Endothelial cell of umbilical vein (primary cell): Measurements from ENCODE around the gene ZNF442. TPM values are rescaled to one million over a fixed set of nuclear protein-coding genes. Genes with fewer than 3 reads are reported as not detected.

Experiments
- BruUV-seq: library from RNA; stranded (reverse); fragments of 400-500 nt; replicated peaks from 2 replicates; lab custom pipeline; 2021; lab: Mats Ljungman, UMichigan
- CTCF ChIA-PET: fragments of 300-600, 350-600 bp; sonication (Branson Sonifier 250); formaldehyde crosslinking; loops from one replicate; lab custom pipeline; 2021; ENCODE audit warnings: antibody characterized with exemption, inconsistent platforms; lab: Charles Lee
- POLR2A ChIA-PET: fragments of 300-600, 350-600 bp; sonication (Branson Sonifier 250); formaldehyde crosslinking; loops from one replicate; lab custom pipeline; 2021; ENCODE audit warnings: antibody characterized with exemption, inconsistent platforms; lab: Charles Lee
- DNase-seq: peaks from one replicate; pipeline ENCODE4 v3.0.0-alpha.2; 2011; ENCODE audit warnings: low read depth, low spot score
- FAIRE-seq: peaks from 2 replicates; lab custom pipeline; 2011; peaks lifted over from hg19 to GRCh38; lab: Jason Lieb, UNC
- H2AFZ ChIP-seq: 2 replicates; pipeline ENCODE4 v1.6.0; 2012; ENCODE audit warnings: low read depth, low read length, control low read depth, inconsistent platforms
- H3K27ac ChIP-seq: 2 replicates; pipeline ENCODE4 v1.5.1; 2011; ENCODE audit warnings: low read depth, mild to moderate bottlenecking, control low read depth, low read length, moderate library complexity; ENCODE audit not compliant: insufficient read depth
- H3K27me3 ChIP-seq, 2 experiments: 2 replicates each; pipeline versions ENCODE4 v1.6.0 to v1.6.1; 2011; ENCODE audit warnings: low read length in 2 of 2, mixed read lengths in 1 of 2; ENCODE audit not compliant: control insufficient read depth in 2 of 2, insufficient read depth in 2 of 2
- H3K36me3 ChIP-seq, 2 experiments: 2 replicates in 1 of 2; 3 replicates in 1 of 2; pipeline ENCODE4 v1.5.1; 2011; ENCODE audit warnings: low read length in 2 of 2, mild to moderate bottlenecking in 1 of 2, moderate library complexity in 1 of 2; ENCODE audit not compliant: control insufficient read depth in 2 of 2, insufficient read depth in 2 of 2; ENCODE audit errors: extremely low read depth in 1 of 2
- H3K4me1 ChIP-seq: 3 replicates; pipeline ENCODE4 v1.5.1; 2011; ENCODE audit warnings: mild to moderate bottlenecking, low read length; ENCODE audit not compliant: control insufficient read depth, insufficient read depth; ENCODE audit errors: extremely low read depth
- H3K4me2 ChIP-seq: 2 replicates; pipeline ENCODE4 v1.6.1; 2011; ENCODE audit warnings: low read length, control low read depth, mixed read lengths; ENCODE audit not compliant: insufficient read depth
- H3K4me3 ChIP-seq, 3 experiments: fragments of 200-600 bp in 1 of 3; sonication (generic), shearing (Covaris generic) in 1 of 3; replicated peaks in 1 of 3; 2 replicates each; pipeline ENCODE4 v1.5.1; 2011 to 2016; ENCODE audit warnings: control low read depth in 3 of 3, low read length in 3 of 3, mild to moderate bottlenecking in 2 of 3, inconsistent platforms in 1 of 3, low read depth in 1 of 3, moderate library complexity in 1 of 3; ENCODE audit not compliant: insufficient read depth in 1 of 3
- H3K79me2 ChIP-seq: 2 replicates; pipeline ENCODE4 v1.6.0; 2012; ENCODE audit warnings: low read length, inconsistent platforms; ENCODE audit not compliant: control insufficient read depth, insufficient read depth
- H3K9ac ChIP-seq: replicated peaks from 2 replicates; pipeline ENCODE3; 2011; ENCODE audit warnings: low read length, control low read depth; ENCODE audit not compliant: insufficient read depth; ENCODE audit errors: extremely low read depth
- H3K9me1 ChIP-seq: replicated peaks from 3 replicates; pipeline ENCODE4 v1.6.0; 2011; ENCODE audit warnings: mild to moderate bottlenecking, low read length; ENCODE audit not compliant: control insufficient read depth, insufficient read depth; ENCODE audit errors: extremely low read depth
- H3K9me3 ChIP-seq: replicated peaks from 2 replicates; pipeline ENCODE4 v1.5.1; 2012; ENCODE audit warnings: low read length, inconsistent platforms; ENCODE audit not compliant: control insufficient read depth, insufficient read depth
- H4K20me1 ChIP-seq: replicated peaks from 2 replicates; pipeline ENCODE3; 2011; ENCODE audit warnings: mild to moderate bottlenecking, low read length; ENCODE audit not compliant: control insufficient read depth, insufficient read depth; ENCODE audit errors: extremely low read depth
- CTCF ChIP-seq, 2 donors: IDR thresholded peaks; 1 replicate in 1 of 2; 2 replicates in 1 of 2; pipeline ENCODE4 v1.5.1; 2011; ENCODE audit warnings: low read length in 2 of 2, mild to moderate bottlenecking in 2 of 2, moderate library complexity in 2 of 2, control low read depth in 1 of 2, inconsistent platforms in 1 of 2, low read depth in 1 of 2; ENCODE audit not compliant: insufficient read depth in 1 of 2; ENCODE audit errors: extremely low read depth in 1 of 2
- EZH2 ChIP-seq: IDR thresholded peaks from 2 replicates; pipeline ENCODE4 v1.6.1; 2012; ENCODE audit warnings: borderline replicate concordance, low read depth, mild to moderate bottlenecking, moderate library complexity, low read length, inconsistent platforms; ENCODE audit not compliant: severe bottlenecking
- FOS ChIP-seq: IDR thresholded peaks from 2 replicates; pipeline ENCODE4 v1.6.1; 2011; ENCODE audit warnings: mild to moderate bottlenecking, low read length, moderate library complexity, borderline replicate concordance; ENCODE audit not compliant: insufficient read depth
- GATA2 ChIP-seq: IDR thresholded peaks from 2 replicates; pipeline ENCODE4 v1.7.0; 2011; ENCODE audit warnings: low read depth, mild to moderate bottlenecking, moderate library complexity, mixed read lengths, low read length; ENCODE audit not compliant: insufficient read length, insufficient read depth
- JUN ChIP-seq: IDR thresholded peaks from 2 replicates; pipeline ENCODE4 v1.6.1; 2011; ENCODE audit warnings: borderline replicate concordance, low read depth; ENCODE audit not compliant: insufficient read length, insufficient read depth
- MAX ChIP-seq: IDR thresholded peaks from 2 replicates; pipeline ENCODE4 v1.6.1; 2011; ENCODE audit not compliant: insufficient read depth, insufficient read length
- MYC ChIP-seq: IDR thresholded peaks from one replicate; pipeline ENCODE4 v1.6.1; 2011; ENCODE audit warnings: mild to moderate bottlenecking, low read depth, low read length
- POLR2A ChIP-seq: IDR thresholded peaks from 2 replicates; pipeline ENCODE4 v1.6.1; 2012; ENCODE audit warnings: low read depth, mild to moderate bottlenecking, control low read depth, low read length
- POLR2AphosphoS5 ChIP-seq: IDR thresholded peaks from 2 replicates; pipeline ENCODE4 v1.6.1; 2012; ENCODE audit warnings: low read depth, mild to moderate bottlenecking, control low read depth, low read length, moderate library complexity; ENCODE audit not compliant: insufficient read depth
- dilution Hi-C: fragments of 300-500 bp; cut with MboI; formaldehyde crosslinking; loops from one replicate; pipeline ENCODE4 v1.15.0; 2019; ENCODE audit warnings: low sequenced_read_pairs; ENCODE audit not compliant: extremely low pct_ligation_motif_present
- intact Hi-C: fragments of 100-400 bp; cut with micrococcal nuclease; formaldehyde crosslinking; loops from one replicate; pipeline ENCODE4 v1.10.0; 2022
- polyA plus RNA-seq, 4 experiments: library from polyadenylated mRNA; depleted of rRNA in 3 of 4; stranded (reverse) in 3 of 4; unstranded in 1 of 4; fragments of >200 nt; gene quantifications; 2 replicates each; pipeline versions ENCODE4 v1.2.1 to v1.2.3, GENCODE V29; 2011 to 2012; ENCODE audit warnings: missing spikeins in 1 of 4
- total RNA-seq: library from RNA; stranded (reverse); gene quantifications from 2 replicates; pipeline ENCODE4 v1.2.3, GENCODE V29; 2021

Gene ZNF442
- total and polyA plus RNA-seq, 2 donors (not counting 3 experiments of a cell fraction or from before 2014, with no cell fraction given), result 0.21 to 0.93 TPM

- H3K79me2 ChIP-seq, result no peaks in the 10 kb centered on the region
- BruUV-seq, result no TSS peak
- no peak overlapping the region for H3K4me2 ChIP-seq
- no peak overlapping the region for H3K9ac ChIP-seq
- H3K27ac ChIP-seq, result no peak overlapping the region
- H2AFZ ChIP-seq, result no peak overlapping the region
- DNase-seq (no peak), FAIRE-seq (no peak)
- H3K4me3 ChIP-seq, result no peak overlapping the region
- no peaks in the 10 kb centered on the region for H4K20me1 ChIP-seq
- H3K36me3 ChIP-seq, result no peaks in the 10 kb centered on the region
- dilution Hi-C loops (no loop called here), intact Hi-C loops (no loop called here)
- TF ChIP-seq FOS, result no peak
- no peak for TF ChIP-seq MAX
- TF ChIP-seq EZH2, result no peak
- no peak for TF ChIP-seq CTCF (IDR thresholded peaks at IDR 0.05; ENCODE audit: extremely low read depth in 1 of 2, insufficient read depth in 1 of 2, low read depth in 1 of 2, low read length in 2 of 2)
- no peak for TF ChIP-seq GATA2
- no peak for TF ChIP-seq JUN
- TF ChIP-seq POLR2A, result no peak
- TF ChIP-seq MYC, result no peak
- TF ChIP-seq POLR2AphosphoS5, result no peak
- ChIA-PET POLR2A (no interaction called here), CTCF (no interaction called here)
- H3K9me3 ChIP-seq, result no peaks in the 10 kb centered on the region
- H3K4me1 ChIP-seq, result no peaks in the 10 kb centered on the region
- H3K9me1 ChIP-seq, result no peaks in the 10 kb centered on the region
- no peaks in the 10 kb centered on the region for H3K27me3 ChIP-seq
Measured at GRCh38 chr19:12374026-12374425, 8.5 kb upstream of the ZNF442 start.
